GM18951 (cell line): ENCODE measurements around the gene PSMA7.
"Not testable (repeated sequence)": the region's sequence is repeated elsewhere in the genome, so short reads cannot be mapped to it uniquely, and the experiment has no call there.

Experiments used
- POLR2A ChIP-seq: IDR thresholded peaks from 4 replicates; pipeline ENCODE4 v1.6.1; 2011; ENCODE audit warnings: mild to moderate bottlenecking; ENCODE audit not compliant: insufficient read length, insufficient read depth; ENCODE audit errors: extremely low read depth
- in situ Hi-C: fragments of 300-500 bp; cut with MboI; formaldehyde crosslinking; loops from one replicate; pipeline ENCODE4 v1.12.0; 2022; ENCODE audit warnings: low sequenced_read_pairs, mixed read lengths, inconsistent platforms; ENCODE audit not compliant: unreplicated experiment

The PSMA7 gene

DNA sequence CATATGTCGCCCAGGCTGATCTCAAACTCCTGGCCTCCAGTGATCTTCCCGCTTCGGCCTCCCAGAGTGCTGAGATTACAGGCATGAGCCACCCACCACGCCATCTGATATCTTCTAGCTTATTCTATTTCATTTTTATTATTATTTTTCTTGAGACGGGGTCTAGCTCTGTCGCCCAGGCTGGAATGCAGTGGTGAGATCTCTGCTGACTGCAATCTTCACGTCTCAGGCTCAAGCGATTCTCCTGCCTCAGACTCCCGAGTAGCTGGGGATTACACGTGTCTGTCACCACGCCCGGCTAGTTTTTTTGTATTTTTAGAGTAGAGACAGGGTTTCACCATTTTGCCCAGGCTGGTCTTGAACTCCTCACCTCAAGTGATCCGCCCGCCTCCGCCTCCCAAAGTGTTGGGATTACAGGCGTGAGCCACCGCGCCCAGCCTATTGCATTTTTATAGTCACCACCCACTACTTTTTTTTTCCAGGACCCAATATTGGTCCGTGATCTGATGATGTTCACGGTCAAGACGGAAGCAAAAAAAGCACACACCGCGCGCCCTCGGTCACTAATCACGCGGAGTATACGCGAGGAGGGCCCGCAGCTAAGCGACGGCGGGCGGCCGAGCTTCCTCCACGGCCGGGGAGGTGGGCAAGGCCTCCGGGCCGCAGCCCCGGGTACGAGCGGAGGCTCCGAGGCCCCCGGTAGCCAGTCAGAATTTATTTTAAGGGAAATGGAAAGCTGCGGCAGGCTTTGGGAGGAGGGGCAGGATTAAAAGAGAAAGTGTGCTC, 22.0 kb downstream of the PSMA7 start:
- TF ChIP-seq POLR2A, result no peak
- in situ Hi-C loops, result loop anchor here (10.0 kb wide), 1 partner anchor 96 kb away; no protein-coding TSS in a partner anchor

DNA sequence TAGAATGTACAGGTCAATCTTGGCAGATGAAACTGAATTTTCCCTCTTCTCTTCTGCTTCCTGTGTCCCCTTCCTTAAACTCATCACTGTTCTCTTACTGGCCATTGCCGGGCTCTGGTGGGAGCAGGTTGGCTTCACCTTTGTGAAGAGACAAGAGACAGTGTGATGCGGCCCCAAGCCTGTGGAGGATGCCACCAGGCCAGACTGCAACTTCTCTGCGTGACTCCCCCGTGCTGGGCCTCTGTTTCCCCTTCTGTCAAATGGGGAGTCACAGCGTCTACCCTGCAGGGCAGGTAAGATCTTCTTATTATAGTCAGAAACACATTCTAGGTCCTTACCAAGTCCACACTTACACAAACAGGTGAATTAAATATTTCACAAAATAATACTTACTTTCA, 22.8 kb downstream of the PSMA7 start:
- in situ Hi-C loops, result loop anchor here (10.0 kb wide), 1 partner anchor 96 kb away; no protein-coding TSS in a partner anchor
- no peak for TF ChIP-seq POLR2A

DNA sequence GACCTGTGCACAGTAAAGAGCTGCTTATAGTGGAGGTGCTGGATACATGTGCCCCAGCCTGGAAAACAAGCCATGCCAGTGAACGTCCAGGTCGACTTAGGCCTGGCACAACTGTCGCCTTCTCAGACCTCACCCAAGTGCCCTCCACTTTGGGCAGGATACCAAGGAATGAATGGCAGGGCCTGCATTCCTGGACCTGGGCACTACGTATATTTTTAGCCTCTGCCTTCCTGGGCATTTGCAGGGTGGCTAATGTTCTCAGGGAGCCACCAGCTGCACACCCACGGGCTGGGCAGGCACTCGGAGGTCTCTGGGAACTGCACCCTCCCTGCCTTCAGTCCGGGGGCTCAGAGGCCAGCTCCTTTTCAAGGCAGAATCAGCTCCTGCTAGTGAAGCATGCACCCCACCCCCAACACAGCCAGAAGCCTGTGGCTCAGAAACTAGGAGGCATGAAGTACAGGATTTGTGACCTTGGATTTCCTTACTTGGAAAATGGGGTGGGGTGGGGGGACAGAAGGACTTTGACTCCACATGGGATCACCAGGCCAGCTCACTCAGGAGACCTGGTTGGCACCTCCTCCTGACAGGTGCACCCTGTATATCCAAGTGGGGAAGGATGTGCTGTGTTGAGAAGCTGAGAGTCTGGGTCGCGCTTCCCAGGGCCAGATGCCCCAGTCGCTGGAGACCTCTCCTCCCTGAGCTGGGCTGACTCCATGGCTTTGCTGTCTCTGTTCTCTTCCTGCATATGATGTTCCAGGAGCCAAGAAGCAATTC, 23.4 kb downstream of the PSMA7 start:
- in situ Hi-C loops, result loop anchor here (10.0 kb wide), 1 partner anchor 95 kb away; no protein-coding TSS in a partner anchor
- no peak for TF ChIP-seq POLR2A

DNA sequence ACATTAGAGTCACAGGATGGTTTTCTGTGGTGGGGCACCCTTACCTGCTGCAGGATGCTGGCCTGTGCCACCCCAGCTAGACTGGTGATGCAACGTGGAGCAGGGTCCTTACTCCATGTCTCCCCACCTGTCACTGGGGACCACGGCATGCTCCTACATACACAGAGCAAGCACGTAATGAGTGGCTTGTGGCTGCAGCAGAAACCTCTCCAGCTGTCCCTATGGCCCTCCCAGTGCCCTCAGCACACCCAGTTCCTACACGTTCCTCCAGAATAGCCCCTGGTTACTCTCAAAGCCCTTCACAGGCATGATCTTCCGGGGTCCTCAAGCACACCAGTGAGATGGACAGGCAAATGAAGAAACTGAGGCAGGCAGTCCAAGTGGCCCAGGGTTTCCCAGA, 24.1 kb downstream of the PSMA7 start:
- in situ Hi-C loops, result no loop called here
- TF ChIP-seq POLR2A, result no peak

DNA sequence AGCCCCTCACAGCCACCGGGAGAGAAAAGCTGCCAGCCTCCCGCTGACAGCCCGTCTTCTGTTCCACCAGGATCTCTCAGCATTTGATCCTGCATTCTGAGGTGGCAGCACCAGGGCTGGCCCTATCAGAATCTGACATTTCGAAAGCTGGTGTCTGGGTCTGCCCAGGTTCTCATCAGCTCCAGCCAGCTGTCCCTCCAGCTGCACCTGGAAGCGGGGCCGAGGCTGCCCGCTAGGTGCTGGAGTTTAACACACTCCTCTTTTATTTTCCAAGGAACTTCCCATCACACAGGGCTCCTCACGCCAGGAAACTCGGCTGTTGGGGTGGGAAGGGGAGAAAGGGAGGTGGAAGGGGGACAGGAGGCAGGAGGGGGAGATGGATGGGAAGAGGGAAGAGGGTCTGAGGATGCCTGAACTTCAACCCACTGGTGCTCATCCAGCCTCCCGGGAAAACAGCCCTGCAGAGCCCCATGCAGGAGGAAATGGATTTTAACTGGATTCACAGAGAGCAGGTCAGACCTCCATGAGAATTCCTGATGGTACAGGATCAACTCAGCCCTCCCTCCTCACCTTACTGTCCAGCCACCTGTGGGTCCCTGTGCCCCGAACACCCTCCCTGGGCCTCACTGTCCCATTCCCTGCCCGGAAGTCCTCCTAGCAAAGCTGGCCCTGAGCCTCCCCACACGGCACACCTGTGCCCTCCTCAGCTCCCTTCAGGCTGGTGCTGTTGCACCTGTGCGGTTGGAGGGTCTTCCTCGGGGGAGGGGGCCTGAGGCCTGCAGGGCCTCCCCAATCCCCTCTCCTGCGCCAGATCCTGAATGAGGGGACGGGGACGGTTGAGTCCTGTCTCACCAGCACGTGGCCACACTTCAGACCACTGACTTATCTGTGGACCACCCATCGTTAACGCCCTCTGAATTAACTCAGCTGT, 24.8 kb downstream of the PSMA7 start:
- in situ Hi-C loops, result no loop called here
- no peak for TF ChIP-seq POLR2A

DNA sequence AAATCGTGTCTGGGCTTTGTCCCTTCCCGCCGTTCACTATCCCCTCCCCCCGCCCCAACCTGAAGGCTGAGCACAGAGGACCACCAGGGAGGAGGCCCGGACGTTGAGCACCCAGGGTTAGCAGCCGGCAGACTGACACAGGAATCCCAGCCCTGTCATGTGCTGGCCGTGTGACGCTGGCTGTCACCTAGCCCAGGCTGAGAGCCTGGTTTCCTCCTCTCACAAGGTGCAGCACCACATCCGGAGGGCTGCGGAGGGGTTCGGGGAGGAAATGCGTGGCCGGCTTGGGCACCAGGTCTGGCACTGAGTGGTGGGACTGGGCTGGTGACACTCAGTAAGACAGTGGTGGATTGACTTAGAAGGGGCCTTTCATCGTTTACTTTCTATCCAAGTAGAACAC, 25.5 kb downstream of the PSMA7 start:
- in situ Hi-C loops, result no loop called here
- TF ChIP-seq POLR2A, result no peak

DNA sequence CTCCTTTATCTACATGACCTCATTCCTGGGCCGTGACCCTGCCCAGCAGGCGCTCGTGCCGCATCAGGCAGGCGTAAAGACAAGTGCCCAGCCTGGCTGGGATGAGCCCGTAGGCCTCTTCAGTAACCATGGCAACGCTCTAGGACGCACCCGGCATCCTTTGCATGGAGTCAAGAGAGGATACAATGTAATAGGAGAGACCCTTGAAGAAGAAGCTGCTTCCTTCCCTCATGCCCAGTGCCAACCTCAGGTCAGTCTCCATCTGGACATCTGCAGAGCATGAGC, 25.9 kb downstream of the PSMA7 start:
- TF ChIP-seq POLR2A, result no peak
- in situ Hi-C loops, result no loop called here

DNA sequence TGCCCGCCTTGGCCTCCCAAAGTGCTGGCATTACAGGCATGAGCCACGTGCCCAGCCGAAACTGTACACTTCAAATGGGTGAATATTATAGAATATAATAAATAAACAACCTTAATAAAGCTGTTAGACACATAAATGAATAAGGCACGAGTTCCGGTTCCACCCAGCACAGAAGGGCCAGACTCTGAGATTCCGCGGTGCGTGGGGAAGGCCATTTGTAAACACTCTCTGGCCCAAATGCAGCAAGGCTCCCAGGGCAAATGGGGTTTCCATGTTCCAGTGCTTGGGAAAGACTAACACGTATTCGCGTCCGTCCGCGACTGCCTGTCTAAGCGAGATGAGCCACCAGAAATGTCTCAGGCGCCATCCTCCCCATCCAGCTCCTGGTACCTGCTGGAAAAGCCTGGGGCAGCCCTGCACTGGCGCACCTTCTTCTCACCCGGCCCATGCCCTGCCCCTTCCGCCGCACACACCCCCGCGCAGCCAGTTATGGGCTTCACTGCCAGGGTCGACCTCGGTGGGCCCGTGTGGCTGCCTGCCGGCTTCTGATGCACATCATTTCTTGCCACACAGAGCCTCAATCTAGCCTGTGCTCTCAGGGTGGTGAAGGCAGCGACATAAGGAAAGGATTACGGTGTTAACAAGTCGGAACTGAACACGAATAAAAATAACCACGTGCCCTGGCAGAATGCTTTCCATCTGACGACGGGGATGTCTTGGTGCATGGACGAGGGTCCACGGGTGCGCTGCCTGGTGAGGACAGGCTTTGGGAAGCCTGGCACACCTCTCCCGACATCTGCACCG, 26.4 kb downstream of the PSMA7 start:
- TF ChIP-seq POLR2A, result no peak

DNA sequence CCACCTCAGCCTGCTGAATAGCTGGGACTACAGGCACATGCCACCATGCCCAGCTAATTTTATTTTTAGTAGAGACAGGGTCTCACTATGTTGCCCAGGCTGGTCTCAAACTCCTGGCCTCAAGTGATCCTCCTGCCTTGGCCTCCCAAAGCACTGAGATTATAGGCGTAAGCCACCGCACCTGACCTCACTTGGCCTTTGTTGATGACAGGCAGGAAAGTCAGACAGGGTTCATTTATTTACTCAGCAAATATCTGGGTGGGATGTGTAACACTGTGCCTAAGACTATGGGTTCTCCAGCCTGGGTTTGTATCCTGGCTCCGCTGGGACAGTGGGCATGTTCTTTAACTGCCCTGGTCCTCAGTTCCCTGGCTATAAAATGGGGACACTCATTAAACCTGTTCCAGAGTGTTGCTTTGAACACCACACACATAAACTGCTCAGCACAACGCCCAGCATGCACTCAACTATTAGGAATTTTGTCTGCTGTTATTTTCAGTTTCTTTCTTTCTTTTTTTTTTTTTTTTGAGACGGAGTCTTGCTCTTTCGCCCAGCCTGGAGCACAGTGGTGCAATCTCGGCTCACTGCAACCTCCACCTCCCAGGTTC, 27.3 kb downstream of the PSMA7 start:
- in situ Hi-C loops, result not testable (repeated sequence)

More for the DNA sequence above, 26.4 kb downstream of the PSMA7 start:
- in situ Hi-C loops, result no loop called here

DNA sequence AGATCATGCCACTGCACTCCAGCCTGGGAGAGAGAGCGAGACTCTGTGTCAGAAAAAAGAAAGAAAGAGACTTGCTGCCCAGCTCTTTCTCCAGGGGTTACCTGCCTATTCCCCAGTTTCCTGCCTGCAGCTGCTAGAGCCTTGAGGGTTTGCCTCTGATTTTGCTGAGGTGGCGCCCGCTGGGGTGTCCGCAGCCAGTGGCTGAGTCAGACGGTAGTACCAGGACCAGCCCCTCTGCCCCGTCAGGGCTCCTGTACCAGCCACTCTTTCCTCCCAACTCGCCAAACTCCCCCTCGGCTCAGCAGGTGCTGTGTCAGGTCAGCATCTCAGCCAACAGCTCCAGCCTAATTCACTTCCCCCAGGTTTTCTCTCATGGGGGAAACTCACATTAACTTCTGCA, 28.3 kb downstream of the PSMA7 start:
- in situ Hi-C loops, result no loop called here

DNA sequence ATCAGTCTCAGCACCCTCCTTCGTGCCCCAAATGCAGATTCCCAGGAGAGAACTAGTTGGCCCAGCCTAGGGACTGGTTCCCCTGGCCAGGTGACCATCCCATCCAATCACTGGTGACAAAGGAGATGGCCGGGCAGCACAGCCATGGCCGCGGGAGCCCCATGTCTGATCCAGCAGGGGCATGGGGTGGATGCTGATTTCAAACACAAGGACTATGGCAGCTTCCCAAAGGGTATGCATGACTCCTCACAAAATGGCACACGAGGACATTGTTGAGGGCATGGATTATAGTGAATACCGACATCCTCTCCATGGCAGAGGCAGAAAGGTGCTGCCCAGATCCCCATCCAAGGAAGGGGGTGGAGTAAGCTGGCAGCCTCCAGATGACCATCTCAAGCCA, 30.8 kb downstream of the PSMA7 start:
- in situ Hi-C loops, result no loop called here
- TF ChIP-seq POLR2A, result no peak

More for the DNA sequence above, 28.3 kb downstream of the PSMA7 start:
- no peak for TF ChIP-seq POLR2A

DNA sequence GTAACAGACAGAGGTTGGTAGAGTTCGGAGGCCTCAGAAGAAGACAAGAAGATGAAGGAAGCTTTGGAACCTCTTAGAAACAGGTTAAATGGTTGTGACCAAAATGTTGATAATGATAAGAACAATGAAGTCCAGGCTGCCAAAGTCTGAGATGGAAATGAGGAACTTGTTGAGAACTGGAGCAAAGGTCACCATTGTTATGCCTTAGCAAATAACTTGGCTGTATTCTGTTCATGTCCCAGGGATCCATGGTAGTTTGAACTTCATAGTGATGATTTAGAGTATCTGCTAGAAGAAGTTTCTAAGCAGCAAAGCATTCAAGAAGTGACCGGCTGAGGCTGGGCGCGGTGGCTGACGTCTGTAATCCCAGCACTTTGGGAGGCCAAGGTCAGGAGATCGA, 32.0 kb downstream of the PSMA7 start:
- no peak for TF ChIP-seq POLR2A
- in situ Hi-C loops, result no loop called here
